Suppressor macrophage (primary cell): ENCODE results near the gene UQCRC1.

Experiments used
- DNase-seq, 4 experiments: peaks; one replicate each; pipeline ENCODE4 v3.0.0-alpha.2; 2020 to 2022

UQCRC1 gene

GRCh38 chr3:48598323-48599076, 10.9 kb downstream of the UQCRC1 start:
- peak in 3 of 4 experiments; percentile 20 to 37 (median 34) for DNase-seq

- no peak for DNase-seq
These were observed 12.0 kb downstream of the UQCRC1 start for GRCh38 chr3:48597408-48597800.

- no peak for DNase-seq
These were observed 12.6 kb downstream of the UQCRC1 start for GRCh38 chr3:48596676-48597407.

- no peak for DNase-seq
These were observed 13.3 kb downstream of the UQCRC1 start for GRCh38 chr3:48596157-48596556.

- DNase-seq, result peak; percentile 30 to 60 (median 37)
These were observed 13.8 kb downstream of the UQCRC1 start for GRCh38 chr3:48595526-48596121.

- DNase-seq, result peak in 1 of 4 experiments; percentile 37
These were observed 14.3 kb downstream of the UQCRC1 start, which contains the start of gene COL7A1 for GRCh38 chr3:48595075-48595525. COL7A1 (minus strand) TSS chr3:48595329; CDS start chr3:48595159, 170 bp downstream.

- DNase-seq, result peak in 1 of 4 experiments; percentile 27
These were observed 14.9 kb downstream of the UQCRC1 start for GRCh38 chr3:48594417-48595049.

GRCh38 chr3:48593337-48593736, 16.1 kb downstream of the UQCRC1 start:
- no peak for DNase-seq

GRCh38 chr3:48592519-48593087, 16.8 kb downstream of the UQCRC1 start:
- DNase-seq, result no peak

GRCh38 chr3:48591886-48592518, 17.4 kb downstream of the UQCRC1 start:
- DNase-seq, result no peak

GRCh38 chr3:48591436-48591835, 18.0 kb downstream of the UQCRC1 start:
- DNase-seq, result no peak

GRCh38 chr3:48588230-48588629, 21.2 kb downstream of the UQCRC1 start:
- no peak for DNase-seq

- no peak for DNase-seq
These were observed 21.8 kb downstream of the UQCRC1 start for GRCh38 chr3:48587686-48588085.

GRCh38 chr3:48585411-48585810, 24.0 kb downstream of the UQCRC1 start:
- no peak for DNase-seq

GRCh38 chr3:48584836-48585235, 24.6 kb downstream of the UQCRC1 start:
- DNase-seq, result no peak

GRCh38 chr3:48581621-48582481, 27.6 kb downstream of the UQCRC1 start:
- no peak for DNase-seq

- no peak for DNase-seq
These were observed 32.8 kb downstream of the UQCRC1 start for GRCh38 chr3:48576647-48577046.

GRCh38 chr3:48575366-48575765, 34.1 kb downstream of the UQCRC1 start:
- DNase-seq, result no peak

- DNase-seq, result no peak
These were observed 35.4 kb downstream of the UQCRC1 start for GRCh38 chr3:48573973-48574585.

- DNase-seq, result no peak
These were observed 36.9 kb downstream of the UQCRC1 start for GRCh38 chr3:48572517-48572916.

- DNase-seq, result no peak
These were observed 37.5 kb downstream of the UQCRC1 start for GRCh38 chr3:48571938-48572337.
